NT2/D1 (cell line): ENCODE data around the gene RUSC2.

Source experiments
- YY1 ChIP-seq: IDR thresholded peaks from 2 replicates; pipeline ENCODE4 v1.6.1; 2011; ENCODE audit not compliant: insufficient read length, insufficient read depth
- ZNF274 ChIP-seq: IDR thresholded peaks from 2 replicates; pipeline ENCODE4 v1.6.1; 2011; ENCODE audit warnings: mild to moderate bottlenecking, low read depth, low read length

DNA sequence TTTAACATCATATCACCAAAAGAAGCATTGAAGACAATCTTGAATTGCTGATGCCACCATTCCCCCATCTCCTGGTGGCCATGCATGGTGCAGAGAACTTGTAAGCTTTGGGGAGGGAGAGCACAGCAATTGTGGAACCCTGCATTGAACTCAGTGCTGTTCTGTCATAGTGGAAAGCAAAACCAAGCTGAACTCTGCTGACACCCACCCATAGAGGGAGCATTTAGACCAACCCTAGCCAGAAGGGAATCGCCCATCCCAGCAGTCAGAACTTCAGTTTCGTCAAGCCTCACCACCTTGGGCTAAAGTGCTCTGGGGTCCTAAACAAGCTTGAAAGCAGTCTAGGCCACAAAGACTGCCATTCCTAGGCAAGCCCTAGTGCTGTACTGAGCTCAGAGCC lies 37.4 kb upstream of the RUSC2 start:
- TF ChIP-seq YY1 (no peak), ZNF274 (no peak)
